Activated CD4-positive, alpha-beta T cell treated with anti-CD3 and anti-CD28 coated beads, Interleukin-2, amount 50 U/mL, for 24 hours (primary cell): ENCODE results near the gene ABTB2.

ENCODE experiments used
- DNase-seq, 2 donors: peaks; one replicate each; pipeline ENCODE4 v3.0.0-alpha.2; 2020; ENCODE audit warnings: low read depth in 1 of 2, low spot score in 1 of 2

The ABTB2 gene

GRCh38 chr11:34292546-34292945, 65.3 kb downstream of the ABTB2 start:
- DNase-seq: no peak

DNA sequence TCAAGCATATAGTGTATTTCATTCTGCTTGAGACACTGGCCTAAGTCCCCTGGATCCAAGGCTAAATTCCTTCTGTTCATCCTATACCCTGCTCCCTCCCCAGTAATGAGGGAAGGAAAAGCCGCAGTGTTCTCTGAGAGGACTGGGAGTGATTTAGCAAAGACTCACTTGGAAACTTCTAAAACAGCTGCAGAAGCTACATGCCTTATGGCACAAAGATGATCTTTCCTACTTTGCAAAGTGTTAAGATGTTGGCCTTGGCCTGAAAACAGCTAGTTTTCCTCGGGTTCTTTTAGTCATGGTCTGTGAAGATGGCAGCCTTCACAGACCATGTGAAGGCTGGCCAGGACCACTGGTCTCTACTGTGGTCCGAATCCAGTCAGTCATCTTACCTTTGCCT, 65.7 kb downstream of the ABTB2 start:
- no peak for DNase-seq

DNA sequence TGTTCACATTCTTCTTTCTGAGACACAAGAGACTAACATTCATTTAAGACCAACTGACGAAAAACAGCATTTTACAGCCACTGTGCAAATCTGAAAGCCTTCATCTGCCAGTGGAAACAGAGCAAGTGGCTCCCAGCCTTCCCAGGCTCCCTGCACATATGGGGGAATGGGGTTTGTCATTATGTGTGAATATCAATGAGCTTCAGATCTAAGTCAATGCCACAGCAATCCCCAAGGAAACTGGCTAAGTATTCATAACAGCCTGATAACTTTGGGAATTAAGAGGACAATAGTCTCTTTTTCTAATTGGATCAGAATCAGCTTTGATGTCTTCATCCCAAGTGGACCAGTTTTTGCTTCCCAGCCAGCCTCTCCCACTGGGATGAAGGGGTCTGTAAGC, 66.9 kb downstream of the ABTB2 start:
- no peak for DNase-seq

DNA sequence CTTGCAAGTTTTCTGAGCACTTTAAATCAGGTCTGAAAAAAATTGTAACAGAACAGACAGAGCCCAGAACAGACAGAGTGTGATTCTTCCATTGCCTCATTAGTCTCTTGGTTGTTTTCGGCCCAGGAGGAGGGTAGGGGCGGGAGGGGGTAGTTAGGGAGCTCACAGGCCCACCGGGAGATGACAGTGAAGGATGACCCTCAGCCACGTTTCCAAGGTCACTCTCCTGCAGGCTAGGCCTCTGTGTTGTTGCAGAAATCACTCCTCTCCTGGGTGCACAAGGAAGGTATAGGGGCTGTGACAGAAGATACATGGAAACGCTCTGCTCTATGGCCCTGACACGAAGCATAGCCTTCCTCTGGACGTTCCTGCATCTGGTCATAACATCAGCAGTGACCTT, 69.3 kb downstream of the ABTB2 start:
- no peak for DNase-seq

DNA sequence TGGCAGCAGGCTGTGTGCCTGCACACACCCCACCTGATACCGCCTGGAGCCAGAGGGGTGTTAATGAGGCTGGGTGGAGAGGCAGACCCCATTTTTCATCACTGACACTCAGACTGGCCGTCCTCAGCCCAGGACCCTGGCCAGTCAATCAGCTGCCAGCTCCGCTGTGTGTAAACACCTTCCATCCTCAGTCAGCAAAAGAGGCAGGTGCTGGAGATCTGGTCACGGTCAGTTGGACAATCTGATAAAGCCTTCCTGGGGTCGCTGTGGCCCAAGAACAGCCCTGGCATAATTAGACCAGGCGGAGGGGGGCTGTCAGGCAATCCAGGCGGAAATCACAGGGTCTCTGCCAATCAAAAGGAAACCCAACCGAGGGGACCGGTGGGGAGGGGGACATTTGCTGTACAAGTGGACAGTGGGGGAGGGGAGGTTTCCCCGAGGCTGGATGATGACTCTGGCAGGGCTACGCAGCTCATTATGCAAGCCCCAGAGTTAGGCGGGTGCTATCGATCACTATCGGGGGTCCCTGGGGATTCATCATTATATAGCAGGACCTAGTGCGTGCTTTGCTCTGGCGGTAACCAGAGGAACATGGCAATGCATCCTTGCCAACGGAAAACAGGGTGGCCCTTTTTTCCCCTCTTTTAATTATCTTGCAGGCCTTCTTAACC, 72.9 kb downstream of the ABTB2 start:
- no peak for DNase-seq

DNA sequence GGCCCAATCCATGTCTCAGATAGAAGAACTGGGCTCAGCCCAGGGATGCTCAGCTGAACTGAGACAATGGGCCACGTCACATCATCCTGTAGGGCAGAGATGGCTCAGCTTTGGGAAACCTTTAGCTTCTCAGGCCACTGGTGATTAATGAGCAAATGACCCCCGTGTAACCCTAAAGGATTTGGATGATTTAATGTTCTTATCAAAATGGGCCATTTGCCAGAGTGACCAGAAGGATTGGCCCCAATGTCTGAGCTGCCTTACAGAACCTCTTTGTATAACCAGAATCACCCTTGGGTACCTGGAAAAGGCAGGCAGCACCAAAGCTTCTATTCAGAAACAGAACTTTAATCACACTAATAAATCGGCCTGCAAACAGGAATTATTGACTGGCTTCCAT, 73.7 kb downstream of the ABTB2 start:
- DNase-seq: no peak

DNA sequence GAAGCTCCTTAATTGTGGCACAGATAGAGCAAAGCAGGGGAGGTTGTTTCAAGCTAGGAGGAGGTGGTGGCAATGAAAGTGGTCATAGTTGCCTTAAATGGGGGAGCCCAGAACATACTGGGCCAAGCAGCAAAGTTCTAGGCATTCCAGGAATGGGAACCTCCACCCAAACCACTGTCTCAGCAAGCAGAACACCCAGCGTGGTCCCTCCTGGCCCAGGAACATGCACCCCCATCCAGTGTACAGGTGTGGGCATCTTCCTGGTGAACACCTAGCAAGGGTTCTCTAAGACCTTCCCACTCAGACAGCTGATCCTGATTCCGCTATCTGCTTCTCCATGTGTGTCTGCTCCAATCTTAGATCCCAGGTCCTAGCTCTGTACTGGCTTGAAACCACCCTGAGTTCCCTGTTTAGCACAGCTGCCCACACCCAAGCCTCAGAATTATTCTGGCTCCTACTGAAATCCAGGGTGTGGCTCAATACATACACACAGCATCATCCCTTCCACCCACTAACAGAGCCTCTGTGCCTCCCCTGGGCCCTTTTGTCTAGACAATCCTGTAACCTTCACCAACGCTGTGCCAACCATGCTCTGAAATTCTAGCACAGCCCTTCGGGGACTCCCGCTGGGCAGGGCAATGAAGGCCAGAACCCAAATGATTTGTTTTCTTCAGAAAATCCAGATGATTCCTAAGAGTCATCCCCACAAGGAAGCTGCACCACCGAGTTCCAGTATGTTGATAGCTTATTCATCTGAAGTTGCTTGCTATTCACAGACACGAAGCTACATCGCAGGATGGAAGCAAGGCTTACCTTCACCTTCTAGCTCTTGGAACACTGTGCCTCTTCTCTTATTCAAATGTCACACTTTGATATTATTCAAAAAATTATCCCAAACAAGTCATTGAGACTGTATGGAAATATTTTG, 76.6 kb downstream of the ABTB2 start:
- no peak for DNase-seq

DNA sequence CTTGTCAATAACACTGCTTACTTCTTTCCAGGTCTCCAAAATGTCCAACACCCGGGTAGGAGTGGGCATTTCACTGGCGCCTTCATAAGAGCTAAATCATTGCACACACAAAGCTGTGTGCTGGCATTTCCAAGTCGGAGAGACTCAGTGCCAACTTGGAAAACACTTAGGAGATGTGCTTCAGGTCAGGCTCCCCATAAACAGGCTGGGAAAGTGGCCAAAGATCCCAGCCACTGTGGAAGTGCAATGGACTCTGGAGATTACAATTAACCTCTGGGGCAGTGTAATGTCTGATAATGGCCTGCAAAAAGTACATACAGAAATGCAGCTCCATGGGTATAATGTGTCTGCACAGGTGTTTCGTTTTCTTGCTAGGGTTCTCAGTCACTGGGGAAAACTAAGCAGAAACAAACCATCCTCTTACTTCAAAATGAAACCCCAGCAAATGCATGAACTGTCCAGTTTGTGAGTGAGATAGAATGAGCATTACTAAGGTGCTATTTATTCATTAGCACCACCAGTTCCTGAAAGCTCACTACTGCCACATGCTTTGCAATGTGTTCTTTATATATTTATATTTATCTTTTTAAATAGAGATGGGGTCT, 79.0 kb downstream of the ABTB2 start:
- DNase-seq: no peak

DNA sequence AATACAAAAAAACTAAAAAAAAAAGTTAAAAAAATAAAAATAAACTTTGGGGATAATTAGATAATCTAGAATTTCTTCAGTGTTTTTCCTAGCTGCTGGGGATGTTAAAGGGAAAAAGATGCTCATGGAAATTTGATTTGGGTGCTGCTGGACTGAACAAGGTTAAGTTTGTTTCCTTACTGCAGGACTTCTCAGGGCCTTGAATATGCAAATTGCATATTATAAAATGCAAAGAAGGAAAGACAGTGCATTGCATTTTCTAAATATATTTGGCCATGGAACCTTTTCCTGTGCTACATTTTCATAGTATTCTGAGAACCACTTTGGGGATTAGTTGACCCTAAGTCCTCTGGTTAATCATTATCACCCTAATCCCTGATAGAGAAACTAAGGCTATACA, 79.6 kb downstream of the ABTB2 start:
- DNase-seq: no peak

- no peak for DNase-seq
These were observed 80.6 kb downstream of the ABTB2 start for GRCh38 chr11:34277171-34277570.

DNA sequence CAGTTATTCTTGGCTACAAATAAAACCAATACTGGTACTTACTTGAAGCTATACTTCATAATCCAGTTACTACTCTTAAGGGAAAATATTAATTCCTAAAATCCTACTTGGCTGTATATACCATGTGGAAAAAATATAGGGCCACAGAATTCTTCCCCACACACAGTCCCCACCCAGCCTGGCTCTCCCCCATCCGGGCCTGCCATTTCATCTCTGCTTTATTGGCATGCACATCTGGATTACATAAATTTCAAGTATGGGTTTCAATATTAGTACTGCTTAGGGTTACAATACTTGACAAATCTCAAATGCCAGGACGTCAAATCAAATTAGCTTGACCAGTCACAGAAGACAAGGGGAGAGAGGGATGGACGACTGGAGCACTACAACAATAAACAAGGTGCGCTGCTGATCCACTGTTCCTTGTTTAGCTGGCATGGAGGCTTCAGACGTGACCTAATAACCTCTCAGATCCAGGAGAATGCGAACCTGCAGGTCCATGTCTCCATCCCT, 81.4 kb downstream of the ABTB2 start:
- no peak for DNase-seq

DNA sequence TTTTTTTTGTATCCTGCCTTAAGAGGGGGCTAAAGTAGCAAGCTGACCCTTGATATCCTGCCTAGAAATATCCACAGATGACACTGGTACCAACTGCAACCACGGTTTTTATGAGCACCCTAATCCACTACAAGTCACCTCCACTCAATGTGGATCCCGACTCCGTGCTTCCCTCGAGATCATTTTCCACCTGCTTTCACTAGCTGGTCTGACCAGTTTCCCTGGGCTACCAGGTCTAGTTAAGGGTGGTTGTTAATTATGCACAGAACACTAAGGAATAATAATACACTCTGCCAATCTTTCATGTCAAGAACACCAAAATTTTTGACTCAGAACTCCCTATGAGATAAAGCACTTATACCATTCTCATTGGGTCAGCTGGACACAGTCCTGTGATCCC, 82.3 kb downstream of the ABTB2 start:
- DNase-seq: no peak

DNA sequence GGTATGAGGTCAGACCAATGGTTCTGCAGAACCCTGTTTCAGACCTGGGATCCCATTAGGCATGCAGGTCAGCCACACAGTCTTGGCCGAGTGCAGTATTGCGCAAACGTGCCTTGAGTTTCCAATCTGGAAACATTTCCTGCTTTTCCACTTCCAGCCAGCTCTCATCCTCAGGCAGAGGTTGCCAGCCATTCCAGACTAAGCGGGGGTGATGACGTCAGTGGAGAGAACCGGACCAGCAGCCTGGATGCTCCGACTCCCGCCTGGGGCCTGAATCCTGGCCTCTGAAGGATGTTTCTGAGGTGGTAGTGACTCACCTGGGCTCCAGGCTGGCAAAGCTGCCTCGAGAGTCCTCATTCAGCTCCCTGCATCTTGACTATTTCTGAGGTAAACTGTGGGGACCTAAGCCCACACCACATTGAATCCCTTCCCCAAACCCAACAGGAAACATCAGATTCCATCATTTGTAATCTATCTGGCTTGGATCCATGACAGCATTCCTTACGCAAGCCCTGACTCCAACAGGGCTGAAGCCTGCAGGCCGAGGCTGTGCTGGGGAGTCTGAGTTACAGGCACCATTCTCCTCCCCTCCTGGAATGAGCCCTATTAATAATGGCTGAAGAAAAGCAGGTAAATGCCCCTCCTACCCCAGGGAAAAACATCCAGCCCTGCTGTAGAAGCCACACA, 83.0 kb downstream of the ABTB2 start:
- no peak for DNase-seq

- no peak for DNase-seq
These were observed 84.7 kb downstream of the ABTB2 start for GRCh38 chr11:34273099-34273498.

DNA sequence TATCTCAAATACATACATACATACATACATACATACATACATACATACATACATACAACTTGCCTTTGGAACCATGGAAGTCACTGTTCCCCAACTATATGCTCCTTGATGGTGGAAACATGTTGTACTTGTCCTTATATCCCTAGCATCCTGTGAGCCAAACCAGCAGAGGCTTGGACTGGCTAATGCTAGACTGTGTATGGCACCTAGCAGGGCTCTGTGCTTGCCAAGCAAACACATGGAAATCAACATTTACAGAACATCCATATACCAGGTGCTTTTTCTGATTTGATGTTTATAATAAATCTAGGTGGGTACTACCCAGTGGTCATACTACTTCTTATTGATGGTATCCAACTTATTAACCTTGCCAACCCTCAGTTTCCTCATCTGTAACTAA, 86.1 kb downstream of the ABTB2 start:
- no peak for DNase-seq

- no peak for DNase-seq
These were observed 87.1 kb downstream of the ABTB2 start for GRCh38 chr11:34270711-34271110.

GRCh38 chr11:34269694-34270245, 88.0 kb downstream of the ABTB2 start:
- no peak for DNase-seq

GRCh38 chr11:34268906-34269430, 88.8 kb downstream of the ABTB2 start:
- no peak for DNase-seq

GRCh38 chr11:34267417-34267816, 90.4 kb downstream of the ABTB2 start:
- no peak for DNase-seq

DNA sequence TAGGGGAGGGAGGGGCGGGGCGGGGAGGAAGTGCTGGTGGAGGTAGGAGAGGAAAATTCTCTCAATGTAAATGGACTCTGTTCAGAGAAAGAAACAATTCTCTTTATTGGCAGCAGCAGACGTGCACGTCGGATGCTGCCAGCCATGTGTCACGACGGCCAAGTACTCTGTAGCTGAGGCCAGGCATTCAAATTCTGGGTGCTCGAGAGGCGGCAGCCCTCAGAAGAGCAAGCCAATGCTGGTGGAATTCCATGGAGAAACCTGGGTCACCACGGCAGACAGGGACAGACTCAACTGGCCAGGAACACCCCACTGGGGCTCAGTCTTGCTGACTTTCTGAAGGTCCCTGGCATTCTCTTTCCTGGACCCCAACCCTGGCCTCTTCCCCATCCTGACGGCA, 90.8 kb downstream of the ABTB2 start:
- no peak for DNase-seq
